ENCODE data around the gene PRXL2B.

DNA sequence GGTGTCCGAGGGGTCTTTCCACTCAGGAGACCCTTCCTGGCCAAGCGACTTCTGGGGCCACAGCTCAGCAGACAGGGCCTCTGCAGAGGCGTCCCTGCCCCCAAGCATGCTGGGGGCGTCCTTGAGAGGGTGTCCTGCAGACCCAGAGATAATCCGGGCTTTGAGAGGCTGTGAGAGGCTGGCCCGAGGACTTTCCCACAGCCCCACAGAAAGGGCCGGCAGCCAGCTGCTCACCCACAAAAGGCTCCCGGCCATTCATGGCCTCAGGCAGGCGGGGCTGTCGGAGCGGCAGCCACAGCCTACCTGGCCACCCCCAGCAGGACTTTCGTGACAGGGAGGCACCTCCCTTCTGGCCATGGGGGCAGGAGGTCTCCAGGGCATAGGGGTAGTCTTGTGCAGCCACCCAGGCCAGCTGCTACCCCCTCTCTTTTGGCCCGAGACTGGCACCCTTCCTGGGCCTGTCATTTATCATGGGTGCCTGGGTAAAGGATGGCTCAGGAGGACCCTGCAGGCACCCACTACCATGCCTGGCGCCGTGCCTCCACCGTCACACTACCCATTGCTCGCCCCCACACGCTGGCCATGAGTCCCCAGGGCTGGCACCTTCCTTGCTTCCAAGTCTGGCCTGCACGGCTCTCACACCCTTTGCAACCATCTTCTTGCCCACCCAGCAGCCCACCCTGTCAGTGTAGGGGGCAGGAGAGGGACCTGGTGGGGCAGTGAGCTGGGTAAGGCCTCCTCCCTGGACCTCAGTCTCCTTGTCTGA lies 41.5 kb upstream of the PRXL2B start:
- TF ChIP-seq, protein P1, sequence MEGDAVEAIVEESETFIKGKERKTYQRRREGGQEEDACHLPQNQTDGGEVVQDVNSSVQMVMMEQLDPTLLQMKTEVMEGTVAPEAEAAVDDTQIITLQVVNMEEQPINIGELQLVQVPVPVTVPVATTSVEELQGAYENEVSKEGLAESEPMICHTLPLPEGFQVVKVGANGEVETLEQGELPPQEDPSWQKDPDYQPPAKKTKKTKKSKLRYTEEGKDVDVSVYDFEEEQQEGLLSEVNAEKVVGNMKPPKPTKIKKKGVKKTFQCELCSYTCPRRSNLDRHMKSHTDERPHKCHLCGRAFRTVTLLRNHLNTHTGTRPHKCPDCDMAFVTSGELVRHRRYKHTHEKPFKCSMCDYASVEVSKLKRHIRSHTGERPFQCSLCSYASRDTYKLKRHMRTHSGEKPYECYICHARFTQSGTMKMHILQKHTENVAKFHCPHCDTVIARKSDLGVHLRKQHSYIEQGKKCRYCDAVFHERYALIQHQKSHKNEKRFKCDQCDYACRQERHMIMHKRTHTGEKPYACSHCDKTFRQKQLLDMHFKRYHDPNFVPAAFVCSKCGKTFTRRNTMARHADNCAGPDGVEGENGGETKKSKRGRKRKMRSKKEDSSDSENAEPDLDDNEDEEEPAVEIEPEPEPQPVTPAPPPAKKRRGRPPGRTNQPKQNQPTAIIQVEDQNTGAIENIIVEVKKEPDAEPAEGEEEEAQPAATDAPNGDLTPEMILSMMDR (conservative IDR thresholded peaks at IDR 0.05 in 1 of 2, IDR thresholded peaks at IDR 0.05 in 1 of 2; ENCODE audit: extremely low read depth in 1 of 2, insufficient read depth in 1 of 2, low read depth in 1 of 2, low read length in 2 of 2) = no peak
- TF ChIP-seq EZH2 (IDR thresholded peaks at IDR 0.05; ENCODE audit: borderline replicate concordance, low read length) = no peak

Measured in mammary epithelial cell (primary cell).